HG03460 (cell line): ENCODE data around the gene KIF20B.
"Not testable (repeated sequence)": the region's sequence is repeated elsewhere in the genome, so short reads cannot be mapped to it uniquely, and the experiment has no call there.

ENCODE experiments used
- ATAC-seq: cut with Tn5 transposase; IDR thresholded peaks from one replicate; pipeline ENCODE4 v1.9.1; 2021; ENCODE audit not compliant: unreplicated experiment

The KIF20B gene

GRCh38 chr10:89690027-89690426 lies 11.4 kb upstream of the KIF20B start:
- no peak for ATAC-seq

- ATAC-seq: no peak
These were observed 9.0 kb upstream of the KIF20B start for GRCh38 chr10:89692416-89692815.

- ATAC-seq: no peak
These were observed 8.2 kb upstream of the KIF20B start for GRCh38 chr10:89693176-89693575.

GRCh38 chr10:89695307-89695706 lies 6.1 kb upstream of the KIF20B start:
- ATAC-seq: no peak

- no peak for ATAC-seq
These were observed 3.4 kb upstream of the KIF20B start for GRCh38 chr10:89697946-89698345.

- no peak for ATAC-seq
These were observed 1.8 kb upstream of the KIF20B start for GRCh38 chr10:89699581-89700064.

- ATAC-seq: no peak
These were observed 508 bp upstream of the KIF20B start for GRCh38 chr10:89700923-89701241.

- no peak for ATAC-seq
These were observed 711 bp downstream of the KIF20B start for GRCh38 chr10:89702121-89702480.

- no peak for ATAC-seq
These were observed 4.1 kb downstream of the KIF20B start for GRCh38 chr10:89705466-89705865.

- ATAC-seq: no peak
These were observed 4.6 kb downstream of the KIF20B start for GRCh38 chr10:89706011-89706410.

- no peak for ATAC-seq
These were observed 6.0 kb downstream of the KIF20B start for GRCh38 chr10:89707372-89707771.

- no peak for ATAC-seq
These were observed 9.4 kb downstream of the KIF20B start for GRCh38 chr10:89710753-89711152.

- no peak for ATAC-seq
These were observed 33.2 kb downstream of the KIF20B start for GRCh38 chr10:89734616-89735015.

GRCh38 chr10:89738551-89739209 lies 37.3 kb downstream of the KIF20B start:
- ATAC-seq: peak; percentile 91

GRCh38 chr10:89741126-89741762 lies 39.9 kb downstream of the KIF20B start:
- ATAC-seq: no peak

GRCh38 chr10:89744026-89744425 lies 42.6 kb downstream of the KIF20B start:
- no peak for ATAC-seq

- ATAC-seq: no peak
These were observed 44.5 kb downstream of the KIF20B start for GRCh38 chr10:89745903-89746302.

GRCh38 chr10:89750441-89750840 lies 49.1 kb downstream of the KIF20B start:
- no peak for ATAC-seq

GRCh38 chr10:89755374-89755773 lies 54.0 kb downstream of the KIF20B start:
- no peak for ATAC-seq

- ATAC-seq: no peak
These were observed 58.1 kb downstream of the KIF20B start for GRCh38 chr10:89759531-89759930.

- ATAC-seq: not testable (repeated sequence)
These were observed 62.3 kb downstream of the KIF20B start for GRCh38 chr10:89763671-89764070.

GRCh38 chr10:89771684-89772083 lies 70.3 kb downstream of the KIF20B start:
- no peak for ATAC-seq

- ATAC-seq: no peak
These were observed 71.7 kb downstream of the KIF20B start for GRCh38 chr10:89773081-89773480.
